EL (cell line): ENCODE measurements around the gene RARB.

ENCODE experiments used
- DNase-seq: peaks from one replicate; pipeline ENCODE4 v3.0.0-alpha.2; 2016

The RARB gene

DNA sequence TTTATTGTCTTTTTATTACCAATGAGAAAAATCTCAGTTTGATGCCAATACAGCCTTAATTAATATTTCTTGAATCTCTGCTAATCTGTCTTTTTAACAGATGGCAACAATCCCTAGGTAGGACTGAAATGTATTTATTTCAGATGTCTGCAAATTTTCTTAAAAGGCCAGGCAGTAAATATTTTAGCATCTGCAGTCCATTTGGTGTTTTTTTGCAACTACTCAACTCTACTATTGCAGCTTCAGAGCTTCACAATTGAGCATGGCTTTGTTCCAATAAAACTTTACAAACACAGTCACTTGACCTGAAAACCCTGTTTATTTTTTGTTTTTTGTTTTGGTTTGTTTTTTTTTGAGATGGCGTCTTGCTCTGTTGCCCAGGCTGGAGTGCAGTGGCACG is 82.7 kb downstream of the RARB start:
- no peak for DNase-seq

GRCh38 chr3:25511972-25512721 is 84.1 kb downstream of the RARB start:
- DNase-seq = no peak

- no peak for DNase-seq
These were observed 85.7 kb downstream of the RARB start for GRCh38 chr3:25513642-25514266.

DNA sequence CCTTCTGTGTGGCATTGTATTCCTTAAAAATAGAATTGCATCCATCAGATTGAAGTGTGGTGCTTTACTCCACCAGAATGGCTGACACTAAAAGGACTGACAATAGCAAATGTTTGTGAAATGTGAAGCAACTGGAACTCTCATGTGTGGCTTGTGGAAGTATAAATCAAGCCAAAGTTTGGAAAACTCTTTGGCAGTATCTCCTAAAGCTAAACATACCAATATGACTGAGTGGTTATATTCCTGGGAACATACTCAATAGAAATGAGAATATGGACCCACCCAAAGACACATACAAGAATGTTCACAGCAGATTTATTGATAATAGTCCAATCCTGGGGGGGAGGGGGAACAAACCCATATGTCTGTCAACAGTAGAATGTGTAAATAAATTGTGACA is 87.1 kb downstream of the RARB start:
- DNase-seq = no peak

DNA sequence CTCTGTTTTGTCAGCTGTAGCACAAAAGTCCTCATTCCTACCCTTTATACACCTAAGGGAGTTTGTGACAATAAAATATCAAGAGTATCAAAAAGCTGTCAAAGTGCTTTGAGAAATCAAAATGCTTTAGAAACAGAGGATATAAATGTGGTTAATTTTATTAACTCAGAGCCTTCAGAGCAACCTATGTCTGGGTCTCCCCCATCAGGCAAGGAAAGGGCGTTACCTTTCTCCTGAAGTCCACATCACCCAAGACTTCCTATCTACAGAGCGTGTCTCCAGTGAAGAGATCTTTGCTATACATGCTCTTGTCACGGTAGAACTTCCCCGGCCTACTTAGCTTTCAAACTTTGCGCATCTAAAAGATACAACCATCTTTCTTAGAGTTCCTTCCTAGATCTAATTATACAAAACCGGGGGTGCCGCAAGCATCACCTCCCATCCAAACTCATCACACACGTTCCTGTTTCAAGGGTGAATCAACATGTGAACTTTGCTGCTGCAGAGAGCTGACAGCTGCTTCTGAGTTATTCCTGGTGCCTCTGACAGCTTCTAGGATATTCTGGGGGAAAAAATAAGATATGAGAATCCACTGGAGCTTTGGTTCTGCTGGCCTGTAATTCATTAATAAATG is 93.0 kb downstream of the RARB start:
- no peak for DNase-seq

DNA sequence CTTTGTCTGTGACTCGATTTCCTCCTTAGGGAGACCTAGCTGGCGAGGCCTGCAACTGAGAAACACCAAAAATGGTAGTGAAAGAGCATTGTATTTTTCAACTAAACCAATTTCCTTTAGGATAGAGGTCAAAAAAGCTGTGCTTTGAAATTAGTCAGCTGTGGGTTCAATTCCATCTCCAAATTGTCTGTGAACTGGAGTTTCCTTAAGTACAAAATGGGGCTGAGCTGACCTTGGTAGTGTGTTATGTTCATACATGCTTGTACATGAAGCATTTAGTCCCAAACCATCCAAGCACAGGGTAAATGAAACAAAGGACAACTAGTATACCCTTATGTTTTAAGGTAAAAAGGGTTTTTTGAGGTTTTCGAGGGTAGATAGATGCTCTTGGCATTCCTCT is 99.3 kb downstream of the RARB start:
- DNase-seq = no peak

DNA sequence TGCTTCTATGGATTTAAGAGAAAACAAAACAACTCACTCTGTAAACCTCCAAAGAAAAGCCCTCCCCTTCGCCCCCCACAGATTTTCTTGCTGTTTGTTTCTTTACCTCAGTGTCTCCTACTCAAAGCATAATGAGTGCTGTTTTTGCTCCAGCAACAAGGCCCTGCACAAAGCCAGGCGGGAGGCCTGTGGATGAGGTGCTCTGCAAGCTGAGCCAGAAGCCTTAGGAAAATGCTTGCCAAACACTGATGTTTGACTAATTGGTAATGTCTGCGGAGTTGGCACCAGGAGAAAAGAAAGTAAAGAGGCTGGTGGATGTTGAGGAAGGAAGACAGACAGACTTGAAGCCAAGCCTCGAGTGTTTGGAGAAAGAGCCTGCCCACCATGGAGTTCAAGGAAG is 99.7 kb downstream of the RARB start:
- no peak for DNase-seq

- DNase-seq = no peak
These were observed 103.9 kb downstream of the RARB start for GRCh38 chr3:25531971-25532370.

DNA sequence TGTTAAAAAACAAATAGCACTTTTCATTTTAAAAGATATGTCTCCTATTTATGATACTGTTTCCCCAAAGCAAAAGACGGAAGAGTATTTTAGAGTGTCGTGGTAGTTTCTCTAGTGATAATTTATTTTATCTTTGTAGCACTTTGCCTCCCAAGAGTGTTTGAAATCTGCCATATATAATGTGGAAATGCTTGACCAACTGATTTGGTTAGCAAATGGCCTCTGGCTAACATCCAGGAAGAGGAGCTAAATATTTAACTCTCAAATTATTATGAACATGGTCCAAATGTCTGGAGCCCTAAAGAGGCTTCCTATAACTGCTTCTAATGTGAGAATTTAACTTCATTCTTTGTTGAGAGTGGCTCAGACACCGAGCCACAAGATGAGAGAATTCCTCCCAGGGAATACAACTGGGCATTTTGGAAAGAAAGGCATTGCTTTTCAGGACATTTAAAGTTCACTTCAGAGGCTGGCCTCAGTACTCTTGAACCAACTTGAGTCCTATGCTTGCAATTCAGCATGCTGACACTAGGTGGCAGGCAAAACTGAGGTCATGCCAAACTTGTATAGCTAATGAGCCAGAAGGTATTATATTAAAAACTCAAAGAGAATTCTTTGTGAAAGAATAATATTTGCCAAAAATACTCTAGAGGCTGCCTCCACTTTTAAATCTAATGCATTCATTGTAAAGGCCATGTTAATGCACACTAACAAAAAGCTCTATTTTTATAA is 104.5 kb downstream of the RARB start:
- DNase-seq = peak; percentile 8

DNA sequence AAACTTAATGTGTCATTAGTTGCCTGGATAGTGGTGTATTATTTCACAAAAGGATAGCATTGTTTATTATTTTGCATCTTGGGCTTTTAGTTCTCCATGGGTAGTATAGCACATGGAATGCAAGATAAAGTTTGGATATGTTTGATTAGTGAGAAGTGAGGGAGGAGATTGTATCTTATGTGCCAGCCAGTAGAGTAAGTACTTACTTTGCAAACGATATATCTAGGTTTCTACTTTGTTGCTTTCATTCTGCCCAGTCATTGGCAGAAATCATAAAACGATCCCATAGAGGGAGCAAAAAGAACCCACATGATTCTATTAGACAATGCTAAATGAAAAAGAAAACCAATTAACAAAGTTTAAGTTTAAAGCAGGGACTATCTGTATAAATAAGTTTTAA is 105.3 kb downstream of the RARB start:
- DNase-seq = no peak

- no peak for DNase-seq
These were observed 105.9 kb downstream of the RARB start for GRCh38 chr3:25534007-25534406.

GRCh38 chr3:25536521-25537391 is 108.7 kb downstream of the RARB start:
- no peak for DNase-seq

DNA sequence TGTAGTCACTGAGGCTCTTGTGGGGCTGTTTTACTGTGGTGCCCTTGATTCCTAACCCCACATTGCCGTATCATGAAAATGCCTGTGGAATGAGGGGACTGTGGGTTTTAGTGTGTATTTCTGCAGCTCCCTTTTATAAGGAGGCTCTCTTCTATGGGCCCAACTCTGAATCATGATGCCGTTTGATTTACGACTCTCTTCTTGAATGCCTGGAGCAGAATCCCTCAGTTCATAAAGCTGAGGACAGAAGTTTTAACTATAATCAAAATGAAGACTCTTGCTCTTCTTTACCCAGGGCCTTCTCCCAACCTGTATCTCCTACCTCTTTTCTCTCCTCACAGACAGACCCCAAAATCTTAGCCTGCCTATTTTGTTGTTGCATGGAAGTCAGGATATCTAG is 109.5 kb downstream of the RARB start:
- peak; percentile 4 for DNase-seq

DNA sequence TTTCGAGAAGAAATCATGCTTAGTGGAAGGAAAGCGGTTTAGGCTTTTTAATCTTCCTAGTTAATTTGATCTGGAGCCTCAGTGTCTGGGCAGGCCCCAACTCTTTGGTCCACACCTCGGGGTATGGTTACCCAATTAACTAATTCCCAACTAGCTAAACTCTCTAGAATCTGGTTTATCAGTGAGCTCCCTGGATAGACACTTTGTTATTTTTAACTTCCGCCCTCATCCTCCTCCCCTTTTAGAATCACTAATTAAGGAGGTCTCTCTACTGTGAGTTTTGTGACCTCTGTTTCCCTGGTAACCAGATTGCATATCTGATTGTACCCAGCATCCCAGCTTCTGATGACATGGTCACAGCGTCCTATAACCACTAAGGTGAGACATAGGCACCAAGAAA is 112.2 kb downstream of the RARB start:
- no peak for DNase-seq

GRCh38 chr3:25542492-25543039 is 114.5 kb downstream of the RARB start:
- no peak for DNase-seq

- DNase-seq = no peak
These were observed 119.0 kb downstream of the RARB start for GRCh38 chr3:25547103-25547502.

- no peak for DNase-seq
These were observed 120.0 kb downstream of the RARB start for GRCh38 chr3:25547943-25548674.

- no peak for DNase-seq
These were observed 120.8 kb downstream of the RARB start for GRCh38 chr3:25548836-25549235.

GRCh38 chr3:25552251-25552650 is 124.2 kb downstream of the RARB start:
- DNase-seq = no peak

DNA sequence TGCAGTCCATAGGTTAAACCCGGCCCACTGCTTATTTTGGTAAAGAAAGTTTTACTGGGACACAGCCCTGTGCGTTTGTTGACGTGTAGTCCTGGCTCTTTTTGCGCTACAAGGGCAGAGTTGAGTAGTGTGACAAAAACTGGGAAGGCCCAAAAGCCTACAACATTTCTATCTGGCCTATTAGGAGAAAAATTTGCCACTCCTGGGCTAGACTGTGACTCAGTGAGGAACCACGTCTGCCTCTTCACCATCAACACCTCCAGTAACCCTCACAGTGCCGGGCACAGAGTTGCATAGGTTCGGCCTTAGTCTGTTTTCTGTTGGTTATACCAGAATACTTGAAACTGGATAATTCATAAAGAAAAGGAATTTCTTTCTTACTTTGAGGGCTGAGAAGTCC is 126.3 kb downstream of the RARB start:
- DNase-seq = no peak

DNA sequence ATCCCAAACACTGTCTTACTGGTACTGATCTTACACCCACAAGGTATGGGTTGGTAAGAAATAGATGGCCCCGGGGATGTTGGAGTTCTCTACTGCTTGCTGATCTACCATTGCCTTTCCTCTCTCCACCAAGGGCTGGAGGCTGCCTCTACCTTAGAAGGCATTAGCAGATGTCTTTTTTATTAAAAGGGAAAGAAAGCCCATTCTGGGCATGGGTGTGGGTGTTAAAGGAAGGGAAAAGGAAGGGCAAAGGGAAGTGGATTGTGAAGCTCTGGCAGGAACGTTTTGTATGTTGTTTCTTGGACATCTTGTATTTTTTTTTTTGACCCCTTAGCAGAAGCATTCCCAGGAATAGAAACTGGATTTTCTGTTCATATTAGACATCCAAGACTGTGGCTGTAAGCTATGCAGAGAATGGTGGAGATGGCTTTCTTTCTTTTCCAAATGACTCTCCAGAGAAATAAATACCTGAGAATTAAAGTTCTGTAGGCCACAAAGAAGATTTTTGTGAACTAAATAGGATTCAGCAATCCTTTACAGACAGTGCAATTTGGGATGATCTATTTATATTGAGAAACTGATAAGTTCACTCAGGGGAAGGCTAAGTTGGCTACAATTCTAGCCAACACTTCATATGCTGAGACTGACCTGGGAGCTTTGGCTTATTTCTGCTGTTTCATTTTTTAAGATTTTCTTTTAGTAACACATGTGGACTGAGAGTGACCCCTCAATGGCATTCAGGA is 127.8 kb downstream of the RARB start:
- no peak for DNase-seq
